Lower leg skin (tissue), 4 donors: ENCODE data around the gene UCHL1. TPM values are rescaled to one million over a fixed set of nuclear protein-coding genes. Genes with fewer than 3 reads are reported as not detected.
A peak's percentile ranks its signal among the peaks of the same experiment; 100 is the strongest.

ENCODE experiments used
- DNase-seq, 2 donors: peaks; one replicate each; pipeline ENCODE4 v3.0.0-alpha.2; 2019; ENCODE audit warnings: low spot score in 2 of 2
- H3K4me3 ChIP-seq: fragments of 200-600 bp; sonication (generic); 2 replicates; pipeline ENCODE4 v1.5.1; 2017; ENCODE audit warnings: mild to moderate bottlenecking, low read depth; ENCODE audit not compliant: poor library complexity, severe bottlenecking
- POLR2A ChIP-seq, 2 donors: fragments of 450-650 bp; IDR thresholded peaks; one replicate each; pipeline ENCODE4 v1.6.1; 2016 to 2017; ENCODE audit warnings: antibody characterized with exemption in 2 of 2, mild to moderate bottlenecking in 1 of 2, moderate library complexity in 1 of 2
- WGBS, 2 donors: methylation state at CpG; one replicate each; pipeline ENCODE4 v1.1.5; 2018; 5-methylcytosine and 5-hydroxymethylcytosine counted together
- intact Hi-C: fragments of 100-400 bp; cut with DNase I; formaldehyde crosslinking; loops from one replicate; pipeline ENCODE4 v1.15.0; 2023; ENCODE audit warnings: low total_unique reads
- total RNA-seq, 4 donors: library from RNA; depleted of rRNA; stranded (reverse); fragments of >200 nt; gene quantifications; one replicate each; pipeline ENCODE4 v1.1.0, GENCODE V29; 2016
- TF ChIP-seq, protein P1 (sequence below), 3 donors: fragments of 450-650 bp; IDR thresholded peaks; one replicate each; pipeline ENCODE4 v1.5.1; 2016; ENCODE audit warnings: antibody characterized with exemption in 3 of 3, mild to moderate bottlenecking in 3 of 3, moderate library complexity in 2 of 3

UCHL1 gene
- total RNA-seq, 4 donors from 2014 or later = 2.2 to 8.3 (median 5.1) TPM

DNA sequence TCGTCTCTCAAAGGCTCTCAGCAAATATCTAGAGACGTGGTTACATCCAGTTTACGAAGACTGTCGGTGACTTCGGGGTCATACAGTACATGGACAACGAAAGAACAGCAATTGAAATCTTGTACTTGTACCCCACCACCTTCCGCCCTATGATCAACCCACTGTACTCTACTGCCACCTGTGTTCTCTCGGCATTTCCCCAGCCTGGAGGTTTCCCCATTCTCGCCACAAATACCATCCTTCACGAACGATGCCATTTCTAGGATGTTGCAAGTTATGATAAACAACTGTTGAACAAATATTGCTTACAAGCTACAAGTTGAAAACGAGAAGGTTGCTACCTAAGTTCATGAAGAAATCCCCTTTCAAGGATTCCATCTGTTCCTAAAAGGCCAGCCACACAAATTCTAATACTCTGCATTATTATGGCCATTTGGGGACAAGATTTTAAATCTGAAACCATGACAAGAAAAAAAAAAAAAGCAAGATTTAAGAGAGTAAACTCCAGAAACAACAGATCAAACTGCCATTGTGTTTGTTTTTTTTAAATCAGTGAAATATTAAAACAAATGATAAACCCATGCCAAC is 44.0 kb upstream of the UCHL1 start:
- H3K4me3 ChIP-seq = no peak overlapping the region
- peak in 1 of 2 donors; percentile 56 for DNase-seq
- TF ChIP-seq, protein P1, sequence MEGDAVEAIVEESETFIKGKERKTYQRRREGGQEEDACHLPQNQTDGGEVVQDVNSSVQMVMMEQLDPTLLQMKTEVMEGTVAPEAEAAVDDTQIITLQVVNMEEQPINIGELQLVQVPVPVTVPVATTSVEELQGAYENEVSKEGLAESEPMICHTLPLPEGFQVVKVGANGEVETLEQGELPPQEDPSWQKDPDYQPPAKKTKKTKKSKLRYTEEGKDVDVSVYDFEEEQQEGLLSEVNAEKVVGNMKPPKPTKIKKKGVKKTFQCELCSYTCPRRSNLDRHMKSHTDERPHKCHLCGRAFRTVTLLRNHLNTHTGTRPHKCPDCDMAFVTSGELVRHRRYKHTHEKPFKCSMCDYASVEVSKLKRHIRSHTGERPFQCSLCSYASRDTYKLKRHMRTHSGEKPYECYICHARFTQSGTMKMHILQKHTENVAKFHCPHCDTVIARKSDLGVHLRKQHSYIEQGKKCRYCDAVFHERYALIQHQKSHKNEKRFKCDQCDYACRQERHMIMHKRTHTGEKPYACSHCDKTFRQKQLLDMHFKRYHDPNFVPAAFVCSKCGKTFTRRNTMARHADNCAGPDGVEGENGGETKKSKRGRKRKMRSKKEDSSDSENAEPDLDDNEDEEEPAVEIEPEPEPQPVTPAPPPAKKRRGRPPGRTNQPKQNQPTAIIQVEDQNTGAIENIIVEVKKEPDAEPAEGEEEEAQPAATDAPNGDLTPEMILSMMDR (IDR thresholded peaks at IDR 0.05) = peak in 1 of 3 donors; percentile 13
- TF ChIP-seq POLR2A (IDR thresholded peaks at IDR 0.05) = no peak
- 8 to 11% methylated on average over 12 of the region's 12 CpGs for whole genome bisulfite sequencing, 2 donors
- intact Hi-C loops = loop anchor here (5.0 kb wide), 2 partner anchors 235 to 290 kb away; no protein-coding TSS in a partner anchor

DNA sequence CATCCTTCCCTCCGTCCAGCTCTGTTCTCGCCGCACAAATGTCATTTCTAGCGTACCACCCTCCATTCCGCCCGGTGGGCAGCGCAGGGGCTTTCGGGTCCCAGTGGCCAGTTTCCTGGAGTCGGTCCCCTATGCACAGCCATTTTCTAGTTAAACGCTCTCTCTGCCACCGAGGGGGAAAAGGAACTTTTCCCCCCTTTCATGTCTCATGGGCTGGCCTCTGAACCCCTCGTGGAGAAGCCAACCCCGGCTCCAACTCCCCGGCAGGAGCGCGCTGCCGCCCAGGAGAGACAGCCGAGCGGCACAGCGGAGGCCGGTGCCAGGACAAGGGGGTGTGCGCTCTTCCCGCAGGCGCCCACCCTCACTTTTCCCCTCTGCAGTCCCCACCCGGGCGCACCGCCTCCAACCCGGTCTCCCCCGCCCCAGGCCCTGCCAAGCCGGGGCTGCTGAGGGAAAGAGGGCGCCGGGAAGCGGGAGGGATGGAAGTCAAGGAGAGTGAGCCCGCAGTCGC is 43.0 kb upstream of the UCHL1 start:
- DNase-seq = peak in 1 of 2 donors; percentile 90
- 1 to 2% methylated on average over 24 to 35 of the region's 35 CpGs for WGBS, 2 donors
- H3K4me3 ChIP-seq = peak overlapping the region; percentile 86
- TF ChIP-seq, protein P1 (IDR thresholded peaks at IDR 0.05) = no peak
- TF ChIP-seq POLR2A (IDR thresholded peaks at IDR 0.05) = no peak
- intact Hi-C loops = loop anchor here (5.0 kb wide), 2 partner anchors 236 to 291 kb away; no protein-coding TSS in a partner anchor

DNA sequence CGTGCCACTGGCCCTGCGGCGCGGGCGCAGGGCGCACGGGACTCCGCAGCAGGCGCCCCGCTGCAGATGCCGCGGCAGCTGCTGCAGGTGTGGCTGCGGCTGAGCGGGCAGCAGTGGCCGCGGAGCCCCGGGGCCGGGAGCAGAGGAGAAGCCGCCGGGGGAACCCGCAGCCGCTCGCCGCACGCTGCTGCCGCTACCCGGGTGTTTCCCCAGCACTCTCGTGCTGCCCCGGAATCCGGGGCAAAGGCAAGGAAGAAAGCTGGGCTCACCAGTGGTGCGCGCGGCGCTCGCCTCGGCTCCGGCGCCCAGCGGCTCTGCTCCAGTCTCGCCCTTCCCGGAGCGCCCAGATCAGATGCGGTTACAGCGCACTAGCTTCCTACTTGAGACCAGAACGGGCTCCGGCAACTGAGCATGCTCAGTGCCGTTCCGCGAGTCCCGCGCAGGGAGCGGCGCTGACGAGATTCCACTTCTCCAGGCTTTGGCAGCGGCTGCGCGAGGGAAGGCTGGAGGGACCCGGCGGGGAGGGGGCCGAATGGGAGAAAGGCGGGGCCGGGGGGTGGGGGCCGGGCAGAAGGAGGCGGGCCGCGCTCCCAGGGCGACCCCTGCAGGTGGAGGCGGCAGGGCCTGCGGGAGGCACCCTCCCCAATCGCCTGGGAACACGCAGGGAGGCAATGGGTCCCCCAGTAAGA is 42.4 kb upstream of the UCHL1 start, which contains the start of gene APBB2:
Gene APBB2, minus strand, starts transcription at position 407 of the 689 bp plus-strand sequence. CDS start 181,288 bp downstream, outside the sequence.
- WGBS, 2 donors = 0 to 1% methylated on average over 30 to 41 of the region's 71 CpGs
- peak within 1 kb of the TSS; percentile 86 for H3K4me3 ChIP-seq
- TF ChIP-seq, protein P1 (IDR thresholded peaks at IDR 0.05) = no peak
- TF ChIP-seq POLR2A (IDR thresholded peaks at IDR 0.05) = no peak
- DNase-seq = peak; percentile 92 to 98
- intact Hi-C loops = loop anchor here (5.0 kb wide), 2 partner anchors 237 to 292 kb away; no protein-coding TSS in a partner anchor

DNA sequence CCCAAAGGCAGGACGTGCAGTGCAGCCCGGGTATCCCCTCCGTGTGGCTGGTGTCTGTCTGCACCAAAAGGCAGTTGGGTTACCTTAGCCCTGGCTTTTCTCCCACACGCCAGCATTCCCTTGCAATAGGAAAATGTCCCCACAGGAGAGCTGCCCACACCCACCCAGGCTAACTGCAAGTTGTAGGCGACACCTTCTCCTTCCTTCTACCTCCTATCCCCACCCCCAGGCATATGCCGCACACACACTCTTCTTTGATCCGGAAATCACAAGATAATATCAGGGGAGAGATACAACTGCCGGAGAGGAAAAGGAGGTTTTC is 41.9 kb upstream of the UCHL1 start:
- no peak for DNase-seq
- intact Hi-C loops = loop anchor here (5.0 kb wide), 2 partner anchors 237 to 292 kb away; no protein-coding TSS in a partner anchor
- H3K4me3 ChIP-seq = no peak overlapping the region
- no peak for TF ChIP-seq POLR2A (IDR thresholded peaks at IDR 0.05)
- TF ChIP-seq, protein P1 (IDR thresholded peaks at IDR 0.05) = no peak
- WGBS, 2 donors = 10% methylated on average over 8 of the region's 8 CpGs

DNA sequence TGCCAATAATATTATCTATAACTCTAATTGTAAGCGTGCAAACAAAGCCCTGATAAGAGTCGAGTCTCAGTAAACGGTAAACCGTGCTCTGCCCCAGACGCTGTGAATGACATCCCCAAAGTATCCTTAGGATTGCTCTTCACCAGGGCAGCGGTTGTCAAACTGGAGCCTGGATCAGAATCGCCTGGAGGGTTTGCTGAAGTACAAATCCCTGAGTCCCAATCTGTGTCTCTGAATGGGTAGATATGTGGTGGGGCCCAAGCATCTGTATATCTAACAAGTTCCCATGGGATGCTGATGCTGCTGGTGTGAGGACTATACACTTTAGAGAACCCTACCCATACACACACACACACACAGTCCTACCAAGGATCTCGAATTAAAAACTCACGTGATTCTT is 41.6 kb upstream of the UCHL1 start:
- WGBS, 2 donors = 30 to 31% methylated on average over 9 of the region's 9 CpGs
- no peak for DNase-seq
- intact Hi-C loops = no loop called here

More for the DNA sequence above, 41.6 kb upstream of the UCHL1 start:
- TF ChIP-seq, protein P1 (IDR thresholded peaks at IDR 0.05) = no peak
- TF ChIP-seq POLR2A (IDR thresholded peaks at IDR 0.05) = no peak
- H3K4me3 ChIP-seq = no peak overlapping the region
